Natural killer cell (primary cell): Measurements from ENCODE around the gene RBM43. TPM values are rescaled to one million over a fixed set of nuclear protein-coding genes. Genes with fewer than 3 reads are reported as not detected.

Experiments
- ATAC-seq, 3 donors: fragments of 150-1000 bp in 2 of 3; fragments of 200-7000 bp in 1 of 3; cut with Tn5 transposase; 1 replicate in 1 of 3; 2 replicates in 2 of 3; pipeline ENCODE4 v1.10.0; 2021; ENCODE audit warnings: mild to moderate bottlenecking in 2 of 3, moderate library complexity in 2 of 3
- DNase-seq, 2 donors: peaks; one replicate each; pipeline versions ENCODE4 v3.0.0 to v3.0.0-alpha.2; 2013 to 2021; ENCODE audit warnings: mixed read lengths in 1 of 2
- H3K27ac ChIP-seq: one replicate; pipeline ENCODE4 v1.5.1; 2013; ENCODE audit warnings: mild to moderate bottlenecking, low read length
- H3K27me3 ChIP-seq: one replicate; pipeline ENCODE4 v1.6.1; 2013; ENCODE audit warnings: low read length; ENCODE audit not compliant: control insufficient read depth, insufficient read depth
- H3K36me3 ChIP-seq: one replicate; pipeline ENCODE4 v1.6.1; 2013; ENCODE audit warnings: low read length; ENCODE audit not compliant: control insufficient read depth, insufficient read depth
- H3K4me1 ChIP-seq: one replicate; pipeline ENCODE4 v1.6.1; 2013; ENCODE audit warnings: low read length; ENCODE audit not compliant: control insufficient read depth, insufficient read depth
- H3K4me3 ChIP-seq: one replicate; pipeline ENCODE4 v1.5.1; 2013; ENCODE audit warnings: low read length
- H3K9me3 ChIP-seq: one replicate; pipeline ENCODE4 v1.6.1; 2013; ENCODE audit warnings: low read length; ENCODE audit not compliant: control insufficient read depth, insufficient read depth
- H3K27ac Mint-ChIP-seq, 2 donors: one replicate each; pipeline ENCODE4 v1.8.0; 2022; ENCODE audit warnings: mild to moderate bottlenecking in 2 of 2, mixed read lengths in 2 of 2, moderate library complexity in 1 of 2
- H3K27me3 Mint-ChIP-seq, 2 donors: one replicate each; pipeline ENCODE4 v1.8.0; 2022; ENCODE audit warnings: low read depth in 2 of 2, mixed read lengths in 2 of 2
- H3K36me3 Mint-ChIP-seq: one replicate; pipeline ENCODE4 v1.8.0; 2022; ENCODE audit warnings: mixed read lengths
- H3K4me1 Mint-ChIP-seq, 2 donors: one replicate each; pipeline ENCODE4 v1.8.0; 2022; ENCODE audit warnings: mixed read lengths in 2 of 2
- H3K4me3 Mint-ChIP-seq: one replicate; pipeline ENCODE4 v1.8.0; 2022; ENCODE audit warnings: mild to moderate bottlenecking, moderate library complexity, mixed read lengths
- H3K9me3 Mint-ChIP-seq, 2 donors: one replicate each; pipeline ENCODE4 v1.8.0; 2022; ENCODE audit warnings: mixed read lengths in 2 of 2
- CTCF ChIP-seq: fragments of 200-600 bp; IDR thresholded peaks from one replicate; pipeline ENCODE4 v1.8.0; 2022; ENCODE audit warnings: antibody characterized with exemption
- WGBS: methylation state at CpG from one replicate; pipeline ENCODE4 v1.1.7; 2013; ENCODE audit warnings: missing lambda C conversion rate; ENCODE audit not compliant: insufficient coverage; 5-methylcytosine and 5-hydroxymethylcytosine counted together
- intact Hi-C: fragments of 100-400 bp; cut with micrococcal nuclease; formaldehyde crosslinking; loops from one replicate; pipeline ENCODE4 v1.14.2; 2022
- total RNA-seq, 4 donors: library from RNA; stranded (reverse); fragments of 120-200 nt in 1 of 4; gene quantifications; one replicate each; pipeline versions ENCODE4 v1.2.3 to v1.2.4, GENCODE V29; 2013 to 2022

Gene RBM43
- total RNA-seq, 3 donors from 2014 or later (not counting 1 experiment from before 2014, with no cell fraction given), result 5.6 to 12.4 (median 10.9) TPM

- ATAC-seq, result no peak
- Histone ChIP-seq H3K9me3 (no peaks in the 10 kb centered on the region), H3K4me3 (no peak overlapping the region), H3K27me3 (no peaks in the 10 kb centered on the region), H3K4me1 (no peaks in the 10 kb centered on the region), H3K27ac (no peak overlapping the region), H3K36me3 (peaks cover 64% of the 10 kb centered on the region)
- Mint-ChIP-seq H3K27me3 (no peaks in the 10 kb centered on the region), H3K27ac (no peak overlapping the region), H3K9me3 (no peaks in the 10 kb centered on the region), H3K4me1 (peaks cover 0 to 13% of the 10 kb centered on the region in 2 donors), H3K36me3 (peaks cover 32% of the 10 kb centered on the region), H3K4me3 (no peak overlapping the region)
- no peak for DNase-seq
- intact Hi-C loops, result no loop called here
- 47% methylated on average over 4 of the region's 4 CpGs for WGBS
- no peak for TF ChIP-seq CTCF
Measured at GRCh38 chr2:151280271-151280670, 18.6 kb upstream of the RBM43 start.

DNA sequence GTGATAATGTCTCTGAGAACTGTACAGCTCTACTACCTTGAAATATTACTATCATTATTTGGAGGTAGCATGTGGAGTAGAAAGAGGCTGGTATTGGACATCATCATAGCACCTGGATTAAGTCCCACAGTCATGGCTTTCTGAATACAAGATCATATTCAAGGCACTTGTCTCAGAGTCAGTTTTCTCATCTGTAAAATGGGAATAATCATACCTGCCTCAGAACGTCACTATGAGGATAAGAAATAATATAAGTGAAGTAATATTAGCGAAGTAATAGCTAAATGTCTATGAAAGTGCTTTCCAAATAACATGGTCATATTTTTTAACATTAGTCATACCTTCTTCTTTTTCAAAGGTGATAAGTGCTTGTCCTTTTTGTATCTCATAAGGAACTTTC, 16.8 kb upstream of the RBM43 start:
- no peak overlapping the region for H3K4me3 Mint-ChIP-seq
- H3K27me3 Mint-ChIP-seq, result no peaks in the 10 kb centered on the region
- H3K27ac Mint-ChIP-seq, result peak overlapping the region in 1 of 2 donors; percentile 5
- peaks cover 69% of the 10 kb centered on the region for H3K36me3 ChIP-seq
- no peaks in the 10 kb centered on the region for H3K9me3 Mint-ChIP-seq
- H3K36me3 Mint-ChIP-seq, result peaks cover 37% of the 10 kb centered on the region
- no peaks in the 10 kb centered on the region for H3K9me3 ChIP-seq
- no peak overlapping the region for H3K27ac ChIP-seq
- WGBS, result 100% methylated on average over 1 of the region's 2 CpGs
- no peak for TF ChIP-seq CTCF
- DNase-seq, result no peak
- H3K4me1 Mint-ChIP-seq, result peaks cover 0 to 7% of the 10 kb centered on the region in 2 donors
- intact Hi-C loops, result no loop called here
- H3K4me3 ChIP-seq, result no peak overlapping the region
- H3K27me3 ChIP-seq, result no peaks in the 10 kb centered on the region
- no peaks in the 10 kb centered on the region for H3K4me1 ChIP-seq
- no peak for ATAC-seq

DNA sequence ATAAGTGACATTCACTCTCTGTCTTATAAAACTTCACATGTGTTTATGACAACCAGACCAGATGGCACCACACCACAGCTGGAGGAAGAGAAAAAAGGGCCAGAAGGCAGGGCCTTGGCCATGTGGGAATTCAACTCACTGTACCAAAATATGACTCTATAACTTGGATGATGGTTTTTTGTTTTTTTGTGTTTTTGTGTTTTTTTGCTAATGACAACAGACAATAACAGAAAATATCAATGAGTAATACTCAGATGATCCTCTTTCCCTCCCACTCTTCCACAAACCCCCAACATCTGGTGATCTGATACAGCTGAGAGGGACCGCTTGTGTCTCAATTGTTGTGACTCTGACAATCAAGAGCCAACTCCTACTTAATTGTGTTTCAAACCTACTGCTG, 15.4 kb upstream of the RBM43 start:
- ATAC-seq, result no peak
- Mint-ChIP-seq H3K9me3 (no peaks in the 10 kb centered on the region), H3K27ac (peak overlapping the region in 1 of 2 donors; percentile 18)

More for the DNA sequence above, 15.4 kb upstream of the RBM43 start:
- H3K4me3 ChIP-seq, result no peak overlapping the region
- no peak for TF ChIP-seq CTCF
- H3K27me3 ChIP-seq, result no peaks in the 10 kb centered on the region
- Mint-ChIP-seq H3K4me1 (peaks cover 0 to 3% of the 10 kb centered on the region in 2 donors), H3K4me3 (no peak overlapping the region), H3K36me3 (peaks cover 41% of the 10 kb centered on the region), H3K27me3 (no peaks in the 10 kb centered on the region)
- H3K9me3 ChIP-seq, result no peaks in the 10 kb centered on the region
- no peak overlapping the region for H3K27ac ChIP-seq
- no peak for DNase-seq
- H3K36me3 ChIP-seq, result peaks cover 77% of the 10 kb centered on the region
- no peaks in the 10 kb centered on the region for H3K4me1 ChIP-seq
- intact Hi-C loops, result no loop called here
- WGBS, result 100% methylated on average over 1 of the region's 1 CpG
